Measurements from ENCODE around the gene RABEP2.
"Not testable (repeated sequence)": the region's sequence is repeated elsewhere in the genome, so short reads cannot be mapped to it uniquely, and the experiment has no call there.

Gene RABEP2

GRCh38 chr16:28924762-28925385 lies at the start of gene RABEP2:
RABEP2 (minus strand) TSS chr16:28925238; CDS start chr16:28925163, 75 bp downstream.
- DNase-seq, result peak; percentile 81 to 94

- DNase-seq, result peak; percentile 81 to 95
Observed at GRCh38 chr16:28974437-28975157, 49.6 kb upstream of the RABEP2 start, which contains the start of gene SPNS1. SPNS1 (plus strand) TSS chr16:28974778; CDS start chr16:28975152, 374 bp downstream.

- peak; percentile 28 to 62 for DNase-seq
Observed at GRCh38 chr16:28974007-28974436, 49.0 kb upstream of the RABEP2 start.

- DNase-seq, result not testable (repeated sequence)
Observed at GRCh38 chr16:28969696-28970095, 44.7 kb upstream of the RABEP2 start.

GRCh38 chr16:28967156-28967555 lies 42.1 kb upstream of the RABEP2 start:
- DNase-seq, result no peak

- DNase-seq, result no peak
Observed at GRCh38 chr16:28964496-28964895, 39.5 kb upstream of the RABEP2 start.

GRCh38 chr16:28964072-28964471 lies 39.0 kb upstream of the RABEP2 start:
- DNase-seq, result no peak

GRCh38 chr16:28958836-28959235 lies 33.8 kb upstream of the RABEP2 start:
- no peak for DNase-seq

- no peak for DNase-seq
Observed at GRCh38 chr16:28958216-28958615, 33.2 kb upstream of the RABEP2 start.

GRCh38 chr16:28951410-28951943 lies 26.4 kb upstream of the RABEP2 start:
- DNase-seq, result no peak

GRCh38 chr16:28950648-28951409 lies 25.8 kb upstream of the RABEP2 start, which contains the start of gene NFATC2IP:
NFATC2IP (plus strand) TSS chr16:28950937; CDS start chr16:28951012, 75 bp downstream.
- peak; percentile 97 to 99 for DNase-seq

- DNase-seq, result no peak
Observed at GRCh38 chr16:28946681-28947080, 21.6 kb upstream of the RABEP2 start.

- DNase-seq, result no peak
Observed at GRCh38 chr16:28943281-28943680, 18.2 kb upstream of the RABEP2 start.

GRCh38 chr16:28939825-28940224 lies 14.8 kb upstream of the RABEP2 start:
- not testable (repeated sequence) for DNase-seq

GRCh38 chr16:28938721-28939120 lies 13.7 kb upstream of the RABEP2 start:
- DNase-seq, result no peak

- no peak for DNase-seq
Observed at GRCh38 chr16:28937222-28937876, 12.3 kb upstream of the RABEP2 start.

GRCh38 chr16:28936784-28937155 lies 11.7 kb upstream of the RABEP2 start:
- DNase-seq, result no peak

- DNase-seq, result peak in 1 of 2 experiments; percentile 27
Observed at GRCh38 chr16:28935924-28936783, 11.1 kb upstream of the RABEP2 start.

GRCh38 chr16:28935346-28935745 lies 10.3 kb upstream of the RABEP2 start:
- DNase-seq, result no peak

- no peak for DNase-seq
Observed at GRCh38 chr16:28933171-28933570, 8.1 kb upstream of the RABEP2 start.

- no peak for DNase-seq
Observed at GRCh38 chr16:28932339-28933141, 7.5 kb upstream of the RABEP2 start.

Data from NCI-H446 (cell line).